Neutrophil (primary cell): Measurements from ENCODE around the gene PZP.

Experiments used
- H3K27ac ChIP-seq: fragments of 200-600 bp; sonication (generic); 2 replicates; pipeline ENCODE4 v1.5.1; 2016; ENCODE audit warnings: mild to moderate bottlenecking, moderate library complexity
- H3K27me3 ChIP-seq: fragments of 200-600 bp; sonication (generic); 2 replicates; pipeline ENCODE4 v1.6.0; 2016; ENCODE audit warnings: mild to moderate bottlenecking
- H3K36me3 ChIP-seq: fragments of 200-600 bp; sonication (generic); 2 replicates; pipeline ENCODE4 v1.5.1; 2017
- H3K4me1 ChIP-seq, 2 experiments: fragments of 200-600 bp in 1 of 2; sonication (generic) in 1 of 2; 1 replicate in 1 of 2; 2 replicates in 1 of 2; pipeline versions ENCODE4 v1.5.1 to v1.6.1; 2013 to 2016; ENCODE audit warnings: low read depth in 1 of 2, low read length in 1 of 2, mild to moderate bottlenecking in 1 of 2, moderate library complexity in 1 of 2; ENCODE audit not compliant: control insufficient read depth in 1 of 2, insufficient read depth in 1 of 2
- H3K4me3 ChIP-seq, 2 experiments: fragments of 200-600 bp in 1 of 2; sonication (generic) in 1 of 2; 1 replicate in 1 of 2; 2 replicates in 1 of 2; pipeline ENCODE4 v1.5.1; 2013 to 2016; ENCODE audit warnings: low read depth in 1 of 2, low read length in 1 of 2, mild to moderate bottlenecking in 1 of 2, moderate library complexity in 1 of 2
- H3K9me3 ChIP-seq: fragments of 200-600 bp; sonication (generic); 2 replicates; pipeline ENCODE4 v1.5.1; 2016
- TF ChIP-seq, protein P1 (sequence below): fragments of 200-600 bp; sonication (generic); IDR thresholded peaks from 2 replicates; pipeline ENCODE4 v1.5.1; 2016; ENCODE audit warnings: antibody characterized with exemption

Gene PZP

DNA sequence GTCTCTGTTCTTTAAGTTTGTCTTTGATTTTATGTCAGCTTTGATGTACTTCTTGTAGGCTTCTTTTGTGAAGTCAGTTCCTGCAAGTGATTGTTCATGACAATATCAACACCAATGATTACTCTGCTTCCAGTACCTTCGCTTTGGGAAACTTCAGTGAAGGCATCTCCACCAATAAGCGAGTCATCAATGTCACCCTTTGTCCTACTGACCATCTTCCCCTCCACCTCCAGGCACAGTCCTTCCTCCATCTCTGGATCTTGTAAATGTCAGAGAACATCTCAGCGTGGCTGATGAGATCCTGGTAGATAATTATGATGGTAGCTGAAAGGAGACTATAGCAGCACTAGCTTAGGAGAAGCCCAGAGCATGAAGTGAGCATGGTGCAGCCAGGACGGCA is 52.1 kb downstream of the PZP start:
- no peaks in the 10 kb centered on the region for H3K36me3 ChIP-seq
- no peak overlapping the region for H3K27ac ChIP-seq
- no peak overlapping the region for H3K4me3 ChIP-seq
- no peaks in the 10 kb centered on the region for H3K27me3 ChIP-seq
- no peaks in the 10 kb centered on the region for H3K9me3 ChIP-seq
- no peaks in the 10 kb centered on the region for H3K4me1 ChIP-seq
- TF ChIP-seq, protein P1, sequence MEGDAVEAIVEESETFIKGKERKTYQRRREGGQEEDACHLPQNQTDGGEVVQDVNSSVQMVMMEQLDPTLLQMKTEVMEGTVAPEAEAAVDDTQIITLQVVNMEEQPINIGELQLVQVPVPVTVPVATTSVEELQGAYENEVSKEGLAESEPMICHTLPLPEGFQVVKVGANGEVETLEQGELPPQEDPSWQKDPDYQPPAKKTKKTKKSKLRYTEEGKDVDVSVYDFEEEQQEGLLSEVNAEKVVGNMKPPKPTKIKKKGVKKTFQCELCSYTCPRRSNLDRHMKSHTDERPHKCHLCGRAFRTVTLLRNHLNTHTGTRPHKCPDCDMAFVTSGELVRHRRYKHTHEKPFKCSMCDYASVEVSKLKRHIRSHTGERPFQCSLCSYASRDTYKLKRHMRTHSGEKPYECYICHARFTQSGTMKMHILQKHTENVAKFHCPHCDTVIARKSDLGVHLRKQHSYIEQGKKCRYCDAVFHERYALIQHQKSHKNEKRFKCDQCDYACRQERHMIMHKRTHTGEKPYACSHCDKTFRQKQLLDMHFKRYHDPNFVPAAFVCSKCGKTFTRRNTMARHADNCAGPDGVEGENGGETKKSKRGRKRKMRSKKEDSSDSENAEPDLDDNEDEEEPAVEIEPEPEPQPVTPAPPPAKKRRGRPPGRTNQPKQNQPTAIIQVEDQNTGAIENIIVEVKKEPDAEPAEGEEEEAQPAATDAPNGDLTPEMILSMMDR = no peak

DNA sequence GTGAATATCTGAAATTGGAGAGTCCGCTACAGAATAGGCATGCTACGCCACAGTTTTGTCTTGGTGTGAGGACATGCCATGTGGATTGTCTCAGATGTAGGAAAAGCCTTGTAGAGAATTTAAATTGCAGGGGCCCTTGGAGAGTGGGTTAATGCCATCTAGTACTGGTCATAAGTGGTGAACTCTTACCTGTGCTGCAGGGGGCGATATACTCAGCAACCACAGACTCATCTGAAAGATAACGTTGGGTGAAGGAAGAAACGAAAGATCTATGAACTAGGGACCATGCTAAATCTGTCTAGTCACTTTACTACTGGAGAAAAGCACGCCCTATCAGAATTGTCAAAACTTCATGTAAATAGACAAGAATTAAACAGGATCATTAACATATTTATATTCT is 58.8 kb downstream of the PZP start:
- Histone ChIP-seq H3K27ac (no peak overlapping the region), H3K36me3 (no peaks in the 10 kb centered on the region), H3K4me3 (no peak overlapping the region), H3K9me3 (no peaks in the 10 kb centered on the region), H3K27me3 (no peaks in the 10 kb centered on the region), H3K4me1 (no peaks in the 10 kb centered on the region)
- TF ChIP-seq, protein P1 = no peak

DNA sequence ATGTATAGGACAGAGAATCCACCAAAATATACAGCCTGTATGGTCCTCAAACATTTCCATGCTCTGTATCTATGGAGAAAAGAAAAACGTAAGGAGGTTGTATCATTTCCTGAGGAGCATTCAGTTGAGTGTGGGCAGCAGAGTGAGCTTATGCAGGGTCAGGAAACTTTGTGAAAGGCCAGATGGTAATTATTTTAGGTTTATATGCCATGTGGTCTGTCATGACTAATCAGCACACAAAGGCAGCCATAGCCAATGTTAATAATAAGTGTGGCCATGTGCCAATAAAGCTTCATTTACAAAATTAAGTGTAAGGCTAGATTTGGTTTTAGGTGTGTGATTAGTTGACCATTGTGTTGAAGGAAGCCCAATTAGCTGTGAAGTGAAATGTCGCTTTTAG is 59.3 kb downstream of the PZP start:
- no peaks in the 10 kb centered on the region for H3K4me1 ChIP-seq
- no peak overlapping the region for H3K4me3 ChIP-seq
- no peaks in the 10 kb centered on the region for H3K9me3 ChIP-seq

DNA sequence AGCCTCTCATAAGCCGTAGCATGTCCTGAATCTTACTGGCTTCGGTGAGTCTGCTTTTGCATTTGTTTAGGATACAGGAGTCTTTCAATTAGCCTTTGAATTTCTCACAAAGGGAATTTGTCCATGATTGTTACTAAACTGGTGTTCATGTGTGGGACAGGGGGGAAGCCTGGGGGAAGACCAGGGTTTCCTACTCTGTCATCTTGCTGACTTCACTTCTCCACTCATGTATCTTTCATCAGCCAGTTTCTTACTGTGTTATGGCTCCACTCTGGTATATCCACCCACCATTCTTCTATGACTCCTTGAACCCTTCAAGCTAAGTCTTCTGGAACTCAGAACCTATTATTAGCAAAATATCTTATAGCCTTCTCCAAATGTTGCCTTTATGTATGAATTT is 60.7 kb downstream of the PZP start:
- H3K4me1 ChIP-seq = no peaks in the 10 kb centered on the region
- H3K9me3 ChIP-seq = no peaks in the 10 kb centered on the region

More for the DNA sequence above, 59.3 kb downstream of the PZP start:
- no peaks in the 10 kb centered on the region for H3K27me3 ChIP-seq
- H3K27ac ChIP-seq = no peak overlapping the region
- TF ChIP-seq, protein P1 = no peak
- no peaks in the 10 kb centered on the region for H3K36me3 ChIP-seq

DNA sequence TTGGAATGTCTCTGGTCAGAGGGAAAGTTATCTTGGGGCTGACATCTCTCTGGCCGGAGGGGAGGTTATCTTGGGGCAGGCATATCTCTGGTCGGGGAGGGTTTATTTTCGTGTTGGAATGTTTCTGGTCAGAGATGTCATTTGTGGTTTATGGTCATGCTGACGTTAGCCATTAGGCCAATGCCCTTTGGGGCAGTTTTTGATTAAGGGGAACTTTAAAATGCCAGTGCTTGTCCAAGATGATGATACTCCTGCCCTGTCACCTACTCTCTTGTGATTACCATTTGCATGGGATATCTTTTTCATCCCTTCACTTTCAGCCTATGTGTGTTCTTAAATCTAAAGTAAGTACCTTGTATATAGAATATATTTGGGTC is 63.5 kb downstream of the PZP start:
- no peak overlapping the region for H3K4me3 ChIP-seq

More for the DNA sequence above, 60.7 kb downstream of the PZP start:
- Histone ChIP-seq H3K27me3 (no peaks in the 10 kb centered on the region), H3K4me3 (no peak overlapping the region), H3K27ac (no peak overlapping the region), H3K36me3 (no peaks in the 10 kb centered on the region)
- TF ChIP-seq, protein P1 = no peak

More for the DNA sequence above, 63.5 kb downstream of the PZP start:
- Histone ChIP-seq H3K27me3 (no peaks in the 10 kb centered on the region), H3K9me3 (no peaks in the 10 kb centered on the region), H3K4me1 (no peaks in the 10 kb centered on the region), H3K36me3 (no peaks in the 10 kb centered on the region), H3K27ac (no peak overlapping the region)
- TF ChIP-seq, protein P1 = no peak
